Vagina (tissue), 2 donors: ENCODE measurements around the gene ZNF557.
"Not testable (repeated sequence)": the region's sequence is repeated elsewhere in the genome, so short reads cannot be mapped to it uniquely, and the experiment has no call there.

Experiments used
- POLR2A ChIP-seq, 2 donors: fragments of 450-650 bp; IDR thresholded peaks; one replicate each; pipeline ENCODE4 v1.6.1; 2017; ENCODE audit warnings: antibody characterized with exemption in 2 of 2, mild to moderate bottlenecking in 2 of 2, moderate library complexity in 2 of 2
- TF ChIP-seq, protein P1 (sequence below), 3 experiments: fragments of 450-650 bp in 2 of 3; fragments of 200-600 bp in 1 of 3; sonication (generic) in 1 of 3; IDR thresholded peaks; one replicate each; pipeline ENCODE4 v1.5.1; 2017 to 2019; ENCODE audit warnings: antibody characterized with exemption in 3 of 3, mild to moderate bottlenecking in 2 of 3, moderate library complexity in 2 of 3

DNA sequence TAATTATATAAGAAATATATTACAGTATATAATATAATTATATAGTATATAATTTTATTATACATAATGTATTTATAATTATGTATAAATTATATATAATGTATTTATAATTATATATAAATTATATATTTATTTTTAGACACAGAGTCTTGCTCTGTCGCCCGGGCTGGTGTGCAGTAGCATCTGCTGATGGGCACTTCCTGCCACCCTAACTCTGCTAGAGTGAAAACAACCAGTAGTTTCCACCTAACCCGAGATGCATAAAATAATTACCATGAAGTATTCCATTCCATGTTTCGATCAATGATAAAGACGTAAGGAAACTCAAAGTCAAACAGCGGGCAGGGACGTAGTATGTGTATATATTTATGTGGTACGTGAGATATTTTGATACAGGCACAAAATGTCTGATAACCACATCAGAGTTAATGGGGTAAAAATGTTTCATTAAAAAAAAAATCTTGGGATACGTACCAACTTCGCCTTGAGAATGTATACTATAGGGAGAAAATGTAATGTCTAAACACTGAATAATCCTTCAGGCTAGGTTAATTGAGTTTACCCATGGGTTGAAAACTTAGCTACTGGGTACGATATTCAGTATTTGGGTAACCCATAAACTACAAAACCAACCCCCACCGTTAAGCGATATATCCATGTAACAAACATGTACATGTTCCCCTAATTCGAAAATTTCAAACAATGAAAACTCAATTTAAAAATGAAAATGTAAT lies 14.7 kb upstream of the ZNF557 start:
- TF ChIP-seq, protein P1, sequence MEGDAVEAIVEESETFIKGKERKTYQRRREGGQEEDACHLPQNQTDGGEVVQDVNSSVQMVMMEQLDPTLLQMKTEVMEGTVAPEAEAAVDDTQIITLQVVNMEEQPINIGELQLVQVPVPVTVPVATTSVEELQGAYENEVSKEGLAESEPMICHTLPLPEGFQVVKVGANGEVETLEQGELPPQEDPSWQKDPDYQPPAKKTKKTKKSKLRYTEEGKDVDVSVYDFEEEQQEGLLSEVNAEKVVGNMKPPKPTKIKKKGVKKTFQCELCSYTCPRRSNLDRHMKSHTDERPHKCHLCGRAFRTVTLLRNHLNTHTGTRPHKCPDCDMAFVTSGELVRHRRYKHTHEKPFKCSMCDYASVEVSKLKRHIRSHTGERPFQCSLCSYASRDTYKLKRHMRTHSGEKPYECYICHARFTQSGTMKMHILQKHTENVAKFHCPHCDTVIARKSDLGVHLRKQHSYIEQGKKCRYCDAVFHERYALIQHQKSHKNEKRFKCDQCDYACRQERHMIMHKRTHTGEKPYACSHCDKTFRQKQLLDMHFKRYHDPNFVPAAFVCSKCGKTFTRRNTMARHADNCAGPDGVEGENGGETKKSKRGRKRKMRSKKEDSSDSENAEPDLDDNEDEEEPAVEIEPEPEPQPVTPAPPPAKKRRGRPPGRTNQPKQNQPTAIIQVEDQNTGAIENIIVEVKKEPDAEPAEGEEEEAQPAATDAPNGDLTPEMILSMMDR (IDR thresholded peaks at IDR 0.05) = not testable (repeated sequence)
- TF ChIP-seq POLR2A (IDR thresholded peaks at IDR 0.05) = not testable (repeated sequence)
